Stomach (tissue), 4 donors: Measurements from ENCODE around the gene TLL2.

Experiments used
- EP300 ChIP-seq: sonication (generic); formaldehyde crosslinking; IDR thresholded peaks from one replicate; pipeline ENCODE4 v1.6.1; 2017; ENCODE audit warnings: antibody characterized with exemption
- TF ChIP-seq, protein P1 (sequence below), 7 experiments: fragments of 450-650 bp in 4 of 7; fragments of 200-600 bp in 3 of 7; sonication (generic) in 3 of 7; IDR thresholded peaks; one replicate each; pipeline ENCODE4 v1.5.1; 2016 to 2019; ENCODE audit warnings: antibody characterized with exemption in 7 of 7, control low read depth in 2 of 7, mild to moderate bottlenecking in 1 of 7

DNA sequence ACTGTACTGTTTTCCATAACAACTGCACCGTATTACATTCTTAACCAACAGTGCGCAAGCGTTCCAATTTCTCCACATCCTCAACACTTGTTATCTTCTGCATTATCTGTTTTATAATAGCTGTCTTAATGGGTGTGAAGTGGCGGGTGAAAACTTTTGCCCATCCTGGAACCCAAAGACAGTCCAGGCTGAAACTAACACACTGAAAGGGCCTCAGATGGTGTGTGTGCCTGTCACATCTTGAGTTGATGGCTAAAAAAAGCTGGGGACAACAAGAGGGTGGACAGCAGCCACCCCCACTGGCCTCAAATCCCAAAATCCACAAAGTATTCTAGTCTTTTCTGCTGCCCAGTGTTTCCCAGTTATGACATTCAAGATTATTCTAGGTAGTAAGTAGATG is 174.3 kb downstream of the TLL2 start:
- no peak for TF ChIP-seq EP300
- TF ChIP-seq, protein P1, sequence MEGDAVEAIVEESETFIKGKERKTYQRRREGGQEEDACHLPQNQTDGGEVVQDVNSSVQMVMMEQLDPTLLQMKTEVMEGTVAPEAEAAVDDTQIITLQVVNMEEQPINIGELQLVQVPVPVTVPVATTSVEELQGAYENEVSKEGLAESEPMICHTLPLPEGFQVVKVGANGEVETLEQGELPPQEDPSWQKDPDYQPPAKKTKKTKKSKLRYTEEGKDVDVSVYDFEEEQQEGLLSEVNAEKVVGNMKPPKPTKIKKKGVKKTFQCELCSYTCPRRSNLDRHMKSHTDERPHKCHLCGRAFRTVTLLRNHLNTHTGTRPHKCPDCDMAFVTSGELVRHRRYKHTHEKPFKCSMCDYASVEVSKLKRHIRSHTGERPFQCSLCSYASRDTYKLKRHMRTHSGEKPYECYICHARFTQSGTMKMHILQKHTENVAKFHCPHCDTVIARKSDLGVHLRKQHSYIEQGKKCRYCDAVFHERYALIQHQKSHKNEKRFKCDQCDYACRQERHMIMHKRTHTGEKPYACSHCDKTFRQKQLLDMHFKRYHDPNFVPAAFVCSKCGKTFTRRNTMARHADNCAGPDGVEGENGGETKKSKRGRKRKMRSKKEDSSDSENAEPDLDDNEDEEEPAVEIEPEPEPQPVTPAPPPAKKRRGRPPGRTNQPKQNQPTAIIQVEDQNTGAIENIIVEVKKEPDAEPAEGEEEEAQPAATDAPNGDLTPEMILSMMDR (IDR thresholded peaks at IDR 0.05): no peak
